ENCODE data around the gene TSPY3.
"Not testable (repeated sequence)": the region's sequence is repeated elsewhere in the genome, so short reads cannot be mapped to it uniquely, and the experiment has no call there.

The TSPY3 gene, protein sequence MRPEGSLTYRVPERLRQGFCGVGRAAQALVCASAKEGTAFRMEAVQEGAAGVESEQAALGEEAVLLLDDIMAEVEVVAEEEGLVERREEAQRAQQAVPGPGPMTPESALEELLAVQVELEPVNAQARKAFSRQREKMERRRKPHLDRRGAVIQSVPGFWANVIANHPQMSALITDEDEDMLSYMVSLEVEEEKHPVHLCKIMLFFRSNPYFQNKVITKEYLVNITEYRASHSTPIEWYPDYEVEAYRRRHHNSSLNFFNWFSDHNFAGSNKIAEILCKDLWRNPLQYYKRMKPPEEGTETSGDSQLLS

GRCh38 chrY:9398121-9398520, at the start of gene TSPY3:
TSPY3 (plus strand) TSS chrY:9398421; CDS start chrY:9398467, 46 bp downstream.
- not testable (repeated sequence) for DNase-seq

DNA sequence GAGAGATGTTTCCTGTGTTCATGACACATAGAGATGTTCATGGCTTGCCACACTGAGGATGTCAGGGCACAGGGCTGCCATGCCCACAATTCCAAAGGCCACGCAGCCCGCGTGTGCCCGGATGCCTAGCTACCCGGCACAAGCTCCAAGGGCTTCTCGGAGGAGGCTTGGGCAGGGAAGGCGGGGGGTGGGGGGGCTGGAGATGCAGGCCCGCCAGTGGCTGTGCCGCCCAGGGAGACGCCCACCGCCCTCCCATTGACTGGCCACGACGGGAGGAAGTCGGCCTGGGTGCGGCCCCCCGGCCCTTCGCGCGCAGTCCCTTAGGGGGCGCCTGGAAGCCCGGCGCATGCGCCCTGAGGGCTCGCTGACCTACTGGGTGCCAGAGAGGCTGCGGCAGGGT, 40.7 kb upstream of the TSPY3 start, which contains the start of gene TSPY8:
Gene TSPY8 (plus strand): TSS at position 301 of the 400 bp plus-strand sequence. CDS start 46 bp downstream, at position 347.
- not testable (repeated sequence) for DNase-seq

- not testable (repeated sequence) for DNase-seq
Measured at GRCh38 chrY:9396527-9396926, 1.7 kb upstream of the TSPY3 start.

Data from NCI-H526 (cell line).